Measurements from ENCODE around the gene VSTM4. TPM values are rescaled to one million over a fixed set of nuclear protein-coding genes. Genes with fewer than 3 reads are reported as not detected.

The VSTM4 gene
- total RNA-seq, 4 donors from 2014 or later, result 4.0 to 6.0 (median 4.6) TPM

GRCh38 chr10:49106451-49106850 lies 8.9 kb downstream of the VSTM4 start:
- no peak for DNase-seq (ENCODE audit: low spot score in 2 of 2)
- no peaks in the 10 kb centered on the region for H3K27me3 ChIP-seq
- H3K4me1 ChIP-seq, result peaks cover 28% of the 10 kb centered on the region
- H3K36me3 ChIP-seq, result no peaks in the 10 kb centered on the region
- 32% methylated on average over 7 of the region's 7 CpGs for WGBS
- H3K27ac ChIP-seq, result no peak overlapping the region
- no peak for TF ChIP-seq EP300 (IDR thresholded peaks at IDR 0.05)
- TF ChIP-seq CTCF (IDR thresholded peaks at IDR 0.05), result no peak
- no peak for TF ChIP-seq POLR2A (IDR thresholded peaks at IDR 0.05)
- no peak for TF ChIP-seq POLR2AphosphoS5 (IDR thresholded peaks at IDR 0.05)
- no peaks in the 10 kb centered on the region for H3K9me3 ChIP-seq
- no peak overlapping the region for H3K4me3 ChIP-seq

- 94% methylated on average over 4 of the region's 4 CpGs for WGBS
Observed at GRCh38 chr10:49105076-49105475, 10.2 kb downstream of the VSTM4 start.

GRCh38 chr10:49104323-49104722 lies 11.0 kb downstream of the VSTM4 start:
- TF ChIP-seq POLR2A (IDR thresholded peaks at IDR 0.05) (no peak), POLR2AphosphoS5 (IDR thresholded peaks at IDR 0.05) (no peak)
- Histone ChIP-seq H3K36me3 (no peaks in the 10 kb centered on the region), H3K4me3 (no peak overlapping the region), H3K9me3 (no peaks in the 10 kb centered on the region), H3K4me1 (peaks cover 15% of the 10 kb centered on the region), H3K27me3 (no peaks in the 10 kb centered on the region), H3K27ac (no peak overlapping the region)
- DNase-seq (ENCODE audit: low spot score in 2 of 2), result no peak
- WGBS, result 67% methylated on average over 5 of the region's 5 CpGs

More at GRCh38 chr10:49105076-49105475, 10.2 kb downstream of the VSTM4 start:
- Histone ChIP-seq H3K27me3 (no peaks in the 10 kb centered on the region), H3K9me3 (no peaks in the 10 kb centered on the region), H3K36me3 (no peaks in the 10 kb centered on the region), H3K4me3 (no peak overlapping the region), H3K27ac (no peak overlapping the region), H3K4me1 (peaks cover 20% of the 10 kb centered on the region)
- DNase-seq (ENCODE audit: low spot score in 2 of 2), result no peak
- TF ChIP-seq EP300 (IDR thresholded peaks at IDR 0.05) (no peak), POLR2AphosphoS5 (IDR thresholded peaks at IDR 0.05) (no peak), POLR2A (IDR thresholded peaks at IDR 0.05) (no peak), CTCF (IDR thresholded peaks at IDR 0.05) (no peak)

- no peak for DNase-seq (ENCODE audit: low spot score in 2 of 2)
- Histone ChIP-seq H3K4me1 (peaks cover 11% of the 10 kb centered on the region), H3K4me3 (no peak overlapping the region), H3K9me3 (no peaks in the 10 kb centered on the region), H3K27me3 (no peaks in the 10 kb centered on the region), H3K27ac (no peak overlapping the region), H3K36me3 (no peaks in the 10 kb centered on the region)
- TF ChIP-seq EP300 (IDR thresholded peaks at IDR 0.05) (no peak), CTCF (IDR thresholded peaks at IDR 0.05) (no peak)
- 86% methylated on average over 4 of the region's 4 CpGs for WGBS
Observed at GRCh38 chr10:49103761-49104160, 11.6 kb downstream of the VSTM4 start.

GRCh38 chr10:49099046-49099445 lies 16.3 kb downstream of the VSTM4 start:
- WGBS, result 84% methylated on average over 8 of the region's 8 CpGs
- Histone ChIP-seq H3K9me3 (no peaks in the 10 kb centered on the region), H3K4me1 (no peaks in the 10 kb centered on the region), H3K27ac (no peak overlapping the region), H3K4me3 (no peak overlapping the region), H3K27me3 (no peaks in the 10 kb centered on the region), H3K36me3 (no peaks in the 10 kb centered on the region)
- no peak for DNase-seq (ENCODE audit: low spot score in 2 of 2)
- TF ChIP-seq POLR2A (IDR thresholded peaks at IDR 0.05), result no peak
- TF ChIP-seq POLR2AphosphoS5 (IDR thresholded peaks at IDR 0.05), result no peak
- TF ChIP-seq EP300 (IDR thresholded peaks at IDR 0.05), result no peak

- WGBS, result 86% methylated on average over 4 of the region's 8 CpGs
Observed at GRCh38 chr10:49096890-49097445, 18.4 kb downstream of the VSTM4 start.

More at GRCh38 chr10:49096890-49097445, 18.4 kb downstream of the VSTM4 start:
- Histone ChIP-seq H3K36me3 (no peaks in the 10 kb centered on the region), H3K27me3 (no peaks in the 10 kb centered on the region), H3K4me3 (no peak overlapping the region), H3K9me3 (no peaks in the 10 kb centered on the region), H3K27ac (no peak overlapping the region), H3K4me1 (no peaks in the 10 kb centered on the region)
- no peak for TF ChIP-seq POLR2AphosphoS5 (IDR thresholded peaks at IDR 0.05)
- no peak for TF ChIP-seq EP300 (IDR thresholded peaks at IDR 0.05)
- no peak for TF ChIP-seq CTCF (IDR thresholded peaks at IDR 0.05)
- TF ChIP-seq POLR2A (IDR thresholded peaks at IDR 0.05), result no peak
- no peak for DNase-seq (ENCODE audit: low spot score in 2 of 2)

Measured in suprapubic skin (tissue), 4 donors.